Endometrial microvascular endothelial cells (primary cell): ENCODE measurements around the gene PHACTR1. TPM values are rescaled to one million over a fixed set of nuclear protein-coding genes. Genes with fewer than 3 reads are reported as not detected.
"Not testable (repeated sequence)": the region's sequence is repeated elsewhere in the genome, so short reads cannot be mapped to it uniquely, and the experiment has no call there.

Experiments
- in situ Hi-C: cut with HindIII; loops from 2 replicates; pipeline ENCODE4 v1.10.0; 2017; ENCODE audit warnings: low sequenced_read_pairs, low pct_unique_long_range_greater_than_20kb; ENCODE audit errors: inconsistent ontology term
- total RNA-seq: library from RNA; depleted of rRNA; stranded (reverse); fragments of >200 nt; gene quantifications from one replicate; pipeline ENCODE4 v1.2.3, GENCODE V29; 2015; ENCODE audit errors: inconsistent ontology term

PHACTR1 gene
- total RNA-seq: 14.6 TPM

GRCh38 chr6:12716298-12716916 is at the start of gene PHACTR1:
Gene PHACTR1, plus strand, starts transcription at chr6:12716767.
- in situ Hi-C loops: no loop called here

- in situ Hi-C loops: no loop called here
Measured at GRCh38 chr6:12666886-12667285, 49.7 kb upstream of the PHACTR1 start.

- in situ Hi-C loops: no loop called here
Measured at GRCh38 chr6:12675931-12676330, 40.6 kb upstream of the PHACTR1 start.

- in situ Hi-C loops: no loop called here
Measured at GRCh38 chr6:12679341-12679740, 37.2 kb upstream of the PHACTR1 start.

- in situ Hi-C loops: no loop called here
Measured at GRCh38 chr6:12693122-12693521, 23.4 kb upstream of the PHACTR1 start.

GRCh38 chr6:12698298-12698697 is 18.3 kb upstream of the PHACTR1 start:
- in situ Hi-C loops: no loop called here

GRCh38 chr6:12704946-12705345 is 11.6 kb upstream of the PHACTR1 start:
- in situ Hi-C loops: no loop called here

- in situ Hi-C loops: no loop called here
Measured at GRCh38 chr6:12709116-12709515, 7.5 kb upstream of the PHACTR1 start.

GRCh38 chr6:12709556-12710232 is 6.9 kb upstream of the PHACTR1 start:
- in situ Hi-C loops: no loop called here

- in situ Hi-C loops: no loop called here
Measured at GRCh38 chr6:12710921-12711320, 5.6 kb upstream of the PHACTR1 start.

- in situ Hi-C loops: no loop called here
Measured at GRCh38 chr6:12714022-12714421, 2.5 kb upstream of the PHACTR1 start.

GRCh38 chr6:12715437-12715836 is 1.1 kb upstream of the PHACTR1 start:
- in situ Hi-C loops: no loop called here

GRCh38 chr6:12717356-12717755 is 789 bp downstream of the PHACTR1 start:
- in situ Hi-C loops: no loop called here

- in situ Hi-C loops: no loop called here
Measured at GRCh38 chr6:12718015-12718414, 1.4 kb downstream of the PHACTR1 start.

GRCh38 chr6:12719017-12719416 is 2.5 kb downstream of the PHACTR1 start:
- in situ Hi-C loops: no loop called here

GRCh38 chr6:12720310-12720709 is 3.7 kb downstream of the PHACTR1 start:
- in situ Hi-C loops: no loop called here

- in situ Hi-C loops: no loop called here
Measured at GRCh38 chr6:12725263-12725662, 8.7 kb downstream of the PHACTR1 start.

- in situ Hi-C loops: no loop called here
Measured at GRCh38 chr6:12729467-12729866, 12.9 kb downstream of the PHACTR1 start.

GRCh38 chr6:12730809-12731208 is 14.2 kb downstream of the PHACTR1 start:
- in situ Hi-C loops: not testable (repeated sequence)

GRCh38 chr6:12733876-12734275 is 17.3 kb downstream of the PHACTR1 start:
- in situ Hi-C loops: no loop called here

GRCh38 chr6:12735786-12736185 is 19.2 kb downstream of the PHACTR1 start:
- in situ Hi-C loops: no loop called here
